GM18499 (cell line): ENCODE data around the gene APP.
A peak's percentile ranks its signal among the peaks of the same experiment; 100 is the strongest.
"Not testable (repeated sequence)": the region's sequence is repeated elsewhere in the genome, so short reads cannot be mapped to it uniquely, and the experiment has no call there.

Experiments used
- ATAC-seq: cut with Tn5 transposase; IDR thresholded peaks from one replicate; pipeline ENCODE4 v1.9.1; 2021; ENCODE audit warnings: moderate number of reproducible peaks; ENCODE audit not compliant: insufficient read depth, unreplicated experiment

Gene APP

DNA sequence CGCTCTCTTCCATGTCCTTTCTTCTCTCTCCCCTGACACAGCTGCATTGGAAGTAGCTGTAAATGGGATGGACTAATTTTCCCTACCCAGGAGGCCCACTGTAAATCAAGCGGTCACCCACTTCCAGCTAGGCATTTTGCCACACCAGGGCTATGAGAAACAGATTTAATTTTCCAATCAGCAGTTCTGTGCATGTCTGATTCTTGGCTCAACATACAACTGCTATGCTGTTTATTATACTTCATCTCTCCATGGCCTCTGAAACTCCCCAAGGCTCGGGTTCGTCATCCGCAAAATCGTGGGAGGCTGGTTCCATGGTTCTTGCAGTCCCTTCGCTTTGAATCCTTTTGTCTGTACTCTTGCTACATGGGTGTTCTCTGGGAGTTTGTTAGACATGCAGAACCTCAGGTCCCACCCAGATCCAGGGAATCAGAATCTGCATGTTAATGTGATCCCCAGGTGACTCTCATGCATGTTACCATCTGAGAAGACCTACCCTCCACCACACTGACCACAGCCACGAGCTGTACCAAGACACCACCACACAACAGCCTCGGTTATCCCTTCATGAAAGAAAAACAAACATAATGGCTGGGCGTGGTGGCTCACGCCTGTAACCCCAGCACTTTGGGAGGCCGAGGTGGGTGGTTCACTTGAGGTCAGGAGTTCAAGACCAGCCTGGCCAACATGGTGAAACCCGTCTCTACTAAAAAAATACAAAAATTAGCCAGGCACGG, 245.3 kb downstream of the APP start:
- no peak for ATAC-seq

DNA sequence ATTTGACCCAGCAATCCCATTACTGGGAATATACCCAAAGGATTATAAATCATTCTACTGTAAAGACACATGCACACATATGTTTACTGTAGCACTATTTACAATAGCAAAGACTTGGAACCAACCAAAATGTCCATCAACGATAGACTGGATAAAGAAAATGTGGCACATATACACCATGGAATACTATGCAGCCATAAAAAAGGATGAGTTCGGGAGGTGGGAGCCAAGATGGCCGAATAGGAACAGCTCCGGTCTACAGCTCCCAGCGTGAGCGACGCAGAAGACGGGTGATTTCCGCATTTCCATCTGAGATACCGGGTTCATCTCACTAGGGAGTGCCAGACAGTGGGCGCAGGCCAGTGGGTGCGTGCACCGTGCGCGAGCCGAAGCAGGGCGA, 252.4 kb downstream of the APP start:
- not testable (repeated sequence) for ATAC-seq

DNA sequence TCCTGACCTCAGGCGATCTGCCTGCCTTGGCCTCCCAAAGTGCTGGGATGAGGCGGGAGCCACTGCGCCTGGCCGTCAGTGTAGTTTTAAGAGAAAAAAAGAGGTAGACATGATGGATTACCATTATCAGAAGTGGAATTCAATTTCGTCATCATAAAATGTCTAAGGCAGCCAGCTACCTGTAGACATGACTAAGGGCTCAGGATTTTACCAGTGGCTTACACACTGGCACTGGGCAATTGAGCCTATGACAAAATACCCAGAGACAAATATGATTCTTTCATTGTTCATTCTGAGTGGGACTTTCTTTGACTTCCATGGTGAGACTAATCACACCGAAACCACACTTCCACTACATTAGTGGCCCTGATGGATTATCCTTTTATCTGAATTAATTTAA, 254.3 kb downstream of the APP start:
- ATAC-seq: no peak

DNA sequence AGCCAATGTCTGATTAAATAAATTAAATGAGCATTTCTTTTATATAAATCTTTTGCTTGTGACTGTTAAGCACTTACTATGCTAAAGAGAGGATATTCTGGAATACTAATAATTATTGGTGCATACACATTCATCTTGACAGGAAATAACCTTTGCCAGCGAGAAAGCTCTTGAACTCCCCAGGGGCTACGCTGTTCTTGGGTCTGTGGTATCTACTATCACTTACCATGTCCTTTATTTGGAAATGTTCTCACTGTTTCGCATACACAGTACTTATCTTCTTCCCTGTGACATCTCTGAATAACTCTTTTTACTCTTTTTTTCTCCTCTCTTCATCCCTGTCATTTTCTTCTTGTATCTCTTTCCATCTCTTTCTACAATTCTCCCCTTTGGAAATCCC, 257.1 kb downstream of the APP start:
- no peak for ATAC-seq

DNA sequence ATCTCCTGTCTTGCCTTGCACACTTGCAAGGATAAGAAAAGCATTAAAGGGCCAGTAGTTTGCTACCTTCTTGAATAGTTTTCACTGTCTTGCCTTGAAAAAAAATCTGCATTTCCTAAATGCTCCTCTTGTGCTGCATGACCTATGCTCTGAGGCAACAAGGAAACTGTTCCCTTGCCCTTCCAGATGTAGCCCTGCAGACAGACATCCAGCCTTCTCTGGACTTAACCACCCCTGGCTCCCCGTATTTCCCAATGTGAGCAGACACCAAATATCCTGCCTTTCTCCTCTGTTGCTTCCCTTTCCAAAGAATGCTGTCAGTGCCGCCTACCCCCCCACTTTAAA, 258.2 kb downstream of the APP start:
- ATAC-seq: no peak

DNA sequence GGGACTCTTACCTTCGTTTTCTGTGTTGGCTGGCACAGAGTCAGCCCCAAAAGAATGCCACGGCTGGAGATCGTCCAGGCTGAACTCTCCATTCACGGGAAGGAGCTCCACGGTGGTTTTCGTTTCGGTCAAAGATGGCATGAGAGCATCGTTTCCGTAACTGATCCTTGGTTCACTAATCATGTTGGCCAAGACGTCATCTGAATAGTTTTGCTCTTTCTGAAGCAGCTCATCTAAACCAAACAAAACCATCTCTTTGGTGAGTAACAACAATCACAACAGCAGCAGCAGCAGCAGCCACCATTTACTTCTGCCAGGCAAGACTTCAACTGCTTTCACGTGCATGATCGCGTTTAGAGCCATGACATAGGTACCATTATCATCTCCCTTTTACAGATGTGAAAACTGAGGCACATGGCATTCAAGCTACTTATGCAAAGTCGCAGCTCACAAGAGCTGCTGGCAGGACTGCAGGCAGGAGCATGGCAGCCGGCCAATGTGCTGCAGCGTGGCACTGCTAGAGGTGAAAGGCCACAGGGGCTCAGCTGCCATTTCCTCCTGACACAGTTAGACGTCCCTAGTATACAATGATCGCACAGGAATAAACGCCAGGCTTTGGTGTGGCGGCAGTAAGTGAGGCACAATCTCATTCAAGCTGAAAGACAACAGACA, 258.7 kb downstream of the APP start:
- no peak for ATAC-seq

DNA sequence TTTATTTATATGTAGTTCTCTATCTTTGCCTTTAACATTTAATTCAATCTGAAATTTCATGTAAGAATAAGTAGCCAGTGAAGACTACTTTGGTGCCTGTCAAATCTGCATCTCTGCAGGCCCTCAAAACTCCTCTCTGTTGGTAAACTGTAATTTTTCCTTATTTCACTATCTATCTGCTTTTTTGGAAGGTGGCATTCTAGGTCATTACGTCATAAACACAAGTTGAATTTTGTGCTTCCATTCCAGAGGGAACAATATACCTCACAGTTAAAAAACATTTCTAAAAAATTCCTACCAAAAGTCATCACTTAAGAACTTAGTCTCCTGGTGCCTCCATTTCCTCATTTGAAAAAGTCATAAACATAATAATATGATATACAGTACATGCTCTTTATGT, 259.8 kb downstream of the APP start:
- ATAC-seq: no peak

DNA sequence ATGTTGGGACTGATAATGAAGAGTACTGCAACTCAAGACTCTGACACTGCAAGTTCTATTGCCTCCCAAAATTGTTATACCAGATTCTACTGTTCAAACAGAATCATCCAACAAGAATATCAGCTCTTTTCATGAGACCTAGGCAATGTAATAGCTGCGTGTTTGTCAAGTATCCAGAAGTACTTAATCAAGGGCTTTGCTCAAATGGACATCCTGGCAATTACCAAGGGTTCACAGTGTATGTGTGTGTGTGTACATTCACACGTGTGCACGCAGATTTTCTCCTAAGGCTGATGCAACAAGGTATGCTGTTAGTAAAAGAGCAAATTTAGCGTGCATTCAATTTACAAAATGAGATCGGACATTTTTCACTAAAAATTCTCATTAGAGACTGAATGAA, 261.2 kb downstream of the APP start:
- ATAC-seq: no peak

DNA sequence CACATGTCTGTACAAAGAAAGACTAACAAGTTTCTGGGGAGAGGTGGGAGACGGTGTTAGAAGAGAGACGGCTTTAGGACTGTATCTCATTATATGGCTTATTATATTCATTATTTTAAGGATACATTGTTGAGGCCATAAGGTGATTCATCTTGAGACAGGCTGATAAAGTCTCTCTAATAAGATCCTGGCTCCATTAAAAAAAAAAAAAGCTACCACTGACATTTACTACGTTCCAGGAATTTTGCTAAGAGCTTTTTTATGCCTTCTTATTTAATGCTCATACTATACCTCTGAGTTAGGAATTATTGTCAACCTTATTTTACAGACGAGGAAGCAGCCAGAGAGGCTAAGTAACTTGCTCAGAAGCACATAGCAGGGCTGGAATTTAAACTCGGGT, 262.1 kb downstream of the APP start:
- ATAC-seq: no peak

DNA sequence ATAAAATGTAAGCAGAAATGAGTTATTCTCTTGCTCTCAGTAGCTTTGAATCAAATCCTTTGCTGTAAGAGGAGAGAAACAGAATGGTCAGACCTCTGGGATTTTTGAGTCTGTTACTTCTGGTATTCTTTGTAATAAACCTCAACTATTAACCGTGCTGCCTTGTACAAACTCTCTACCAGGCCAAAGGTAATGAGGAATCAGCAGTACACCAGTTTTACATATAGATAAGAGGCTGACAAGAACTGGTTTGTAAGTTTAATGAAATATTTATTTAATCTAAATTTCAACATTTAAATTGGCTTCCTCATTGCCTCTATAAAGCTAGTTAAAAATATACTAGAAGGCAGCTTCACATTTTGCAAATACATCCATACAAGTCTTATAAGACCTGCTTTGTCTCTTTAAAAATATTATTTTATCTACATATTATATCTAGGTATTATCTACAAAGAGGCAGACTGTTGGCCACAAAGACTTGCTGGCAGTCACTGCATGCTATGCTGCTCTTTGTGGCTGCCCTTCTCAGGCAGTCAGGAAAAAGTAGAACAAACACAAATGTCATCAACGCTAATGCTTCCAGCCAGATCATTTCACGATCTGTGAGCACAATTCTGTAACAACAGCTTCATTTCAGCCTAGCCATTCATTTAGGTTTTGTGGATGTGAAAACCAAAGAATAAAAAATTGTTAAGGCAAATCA, 262.8 kb downstream of the APP start:
- ATAC-seq: no peak

DNA sequence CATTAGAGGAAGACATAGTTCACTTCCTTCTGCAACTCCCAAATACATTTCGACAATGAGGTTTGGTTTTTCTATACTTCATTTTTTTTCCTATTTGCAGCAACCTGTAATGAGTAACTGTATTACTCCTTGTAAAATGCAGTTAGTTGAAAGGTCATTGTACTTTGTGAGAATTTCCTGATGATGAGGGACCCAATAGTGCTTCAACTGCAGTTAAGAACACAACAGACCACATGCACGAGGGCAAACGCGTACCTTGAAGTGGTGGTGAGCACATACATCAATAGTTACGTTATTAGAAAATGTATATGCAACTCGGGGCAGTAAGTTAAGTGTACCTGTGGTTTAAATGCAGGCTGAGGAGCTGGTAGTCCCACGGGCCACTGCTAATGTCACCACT, 264.0 kb downstream of the APP start:
- ATAC-seq: no peak

DNA sequence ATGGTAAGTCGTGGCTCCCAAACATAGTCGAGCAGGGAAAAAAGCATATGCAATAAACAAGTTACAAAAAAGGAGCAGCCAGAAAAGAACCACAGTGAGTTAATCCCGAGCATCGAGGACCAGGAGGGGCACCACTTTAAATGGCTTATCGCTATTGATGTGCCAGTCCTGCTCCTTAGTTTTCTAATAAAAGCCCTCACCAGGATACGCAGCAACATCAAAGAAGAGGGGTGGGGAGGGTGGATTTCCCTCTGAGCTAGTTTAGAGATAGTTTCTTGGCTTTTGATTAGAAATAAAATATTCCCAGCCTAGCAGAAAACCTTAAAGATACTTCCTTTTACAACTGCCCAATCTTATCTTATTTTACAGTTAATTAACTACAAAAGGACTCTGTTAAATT, 265.4 kb downstream of the APP start:
- ATAC-seq: no peak

DNA sequence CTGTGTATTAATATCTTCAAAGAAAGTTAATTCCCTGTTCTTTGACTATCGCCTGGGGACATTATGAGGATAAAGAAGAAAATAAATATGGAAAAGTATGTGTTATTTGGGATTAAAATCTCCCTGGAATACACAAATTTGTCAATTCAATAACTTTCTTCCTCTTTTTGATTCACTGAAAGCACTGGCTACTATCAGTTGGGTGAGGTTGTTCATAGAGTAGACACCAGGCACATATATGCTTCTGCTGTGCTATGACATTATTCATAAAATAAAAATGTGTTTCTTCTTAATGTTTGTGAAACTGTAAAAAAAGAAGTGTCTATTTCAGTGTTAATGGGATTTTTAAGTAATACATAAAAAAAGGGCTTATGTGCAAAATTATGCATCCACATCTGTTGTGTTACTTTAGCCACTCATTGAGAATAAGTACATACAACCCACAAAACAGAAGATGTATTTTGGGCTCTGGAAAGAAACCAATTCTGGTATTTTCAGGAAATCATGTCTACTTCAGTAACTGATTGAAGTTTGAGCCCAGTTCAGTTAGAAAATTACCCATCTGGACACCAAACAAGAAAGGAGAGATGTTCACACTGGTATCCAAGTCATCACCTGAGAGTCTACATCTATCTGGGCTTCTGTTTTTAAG, 266.4 kb downstream of the APP start:
- no peak for ATAC-seq

DNA sequence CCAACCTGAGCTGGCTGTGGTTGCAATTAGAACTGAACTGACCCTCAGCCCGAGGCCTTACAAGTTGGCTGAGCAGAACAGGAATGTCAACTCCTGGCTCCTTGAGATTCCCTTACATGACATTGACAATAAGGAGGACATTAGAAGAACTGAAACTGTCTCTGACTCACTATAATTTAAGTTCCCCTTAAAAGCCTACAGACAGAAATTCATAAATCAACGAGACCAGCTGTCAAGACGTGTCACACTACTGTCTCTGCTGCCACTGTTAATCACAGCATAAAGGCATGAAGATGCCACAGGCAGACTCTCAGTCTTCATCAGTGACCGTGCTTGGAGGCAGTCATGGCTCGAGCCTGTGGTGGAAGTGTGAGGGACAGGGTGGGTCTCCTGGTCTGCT, 267.0 kb downstream of the APP start:
- ATAC-seq: peak; percentile 75

DNA sequence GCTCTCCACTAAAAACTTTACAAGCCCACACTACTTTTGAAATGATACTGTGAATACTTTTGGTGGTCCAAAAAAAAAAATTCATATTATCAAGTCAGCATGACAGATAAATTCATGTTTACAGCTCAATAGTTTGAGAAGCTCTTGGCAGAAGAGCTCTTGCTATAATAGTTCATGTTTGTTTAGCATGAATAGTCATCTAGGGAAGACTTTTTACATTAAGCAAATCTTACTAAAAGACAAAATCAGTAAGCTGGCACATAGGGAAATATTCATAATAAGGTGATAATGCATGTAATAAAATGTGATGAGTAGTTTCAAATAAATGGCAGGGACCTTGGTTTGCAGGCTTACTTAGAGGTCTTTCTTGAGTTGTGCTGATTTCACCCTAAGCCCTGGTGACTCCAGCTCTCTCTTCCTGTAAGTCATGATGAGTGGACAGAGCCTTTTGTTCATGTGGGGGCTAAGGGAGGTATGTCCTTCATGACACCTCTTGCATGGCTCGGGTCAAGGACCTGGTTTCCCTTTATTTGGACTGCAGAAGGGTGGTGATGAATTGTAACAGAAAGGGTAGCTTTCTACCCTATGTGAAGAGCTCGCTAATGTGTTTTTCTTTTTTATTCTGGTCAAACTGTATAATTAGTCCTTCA, 269.1 kb downstream of the APP start:
- ATAC-seq: no peak

DNA sequence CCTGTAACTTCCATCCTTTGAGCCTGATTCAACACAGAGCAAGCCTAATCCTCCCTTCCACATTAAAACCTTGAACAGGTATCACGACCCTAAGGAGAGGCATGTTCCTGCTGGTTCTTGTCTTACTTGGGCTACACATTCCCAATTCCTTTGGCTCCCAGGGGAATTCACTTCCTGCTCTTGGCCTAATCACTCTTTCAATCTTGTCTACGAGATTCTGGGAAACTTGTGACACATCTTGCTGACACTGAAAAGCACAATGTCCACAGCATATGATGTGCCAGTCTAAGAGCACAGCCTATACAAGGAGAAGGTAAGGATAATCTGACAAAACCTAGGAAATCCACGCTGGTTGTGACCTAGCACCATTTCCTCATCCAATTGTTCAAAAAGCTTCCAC, 271.9 kb downstream of the APP start:
- no peak for ATAC-seq

DNA sequence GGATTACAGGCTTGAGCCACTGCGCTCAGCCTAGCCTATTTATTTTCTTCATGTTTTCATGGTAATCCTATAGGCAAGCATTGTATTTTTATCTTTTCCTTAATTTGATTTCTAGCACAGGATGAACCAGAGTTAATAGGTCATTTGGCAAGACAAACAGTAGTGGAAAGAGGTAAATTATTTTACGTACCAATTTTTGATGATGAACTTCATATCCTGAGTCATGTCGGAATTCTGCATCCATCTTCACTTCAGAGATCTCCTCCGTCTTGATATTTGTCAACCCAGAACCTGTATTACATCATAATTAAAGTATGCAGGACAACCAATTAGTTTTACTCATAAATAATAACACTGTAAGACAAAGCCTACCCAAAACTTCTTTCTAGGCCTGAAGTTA, 273.2 kb downstream of the APP start:
- no peak for ATAC-seq

DNA sequence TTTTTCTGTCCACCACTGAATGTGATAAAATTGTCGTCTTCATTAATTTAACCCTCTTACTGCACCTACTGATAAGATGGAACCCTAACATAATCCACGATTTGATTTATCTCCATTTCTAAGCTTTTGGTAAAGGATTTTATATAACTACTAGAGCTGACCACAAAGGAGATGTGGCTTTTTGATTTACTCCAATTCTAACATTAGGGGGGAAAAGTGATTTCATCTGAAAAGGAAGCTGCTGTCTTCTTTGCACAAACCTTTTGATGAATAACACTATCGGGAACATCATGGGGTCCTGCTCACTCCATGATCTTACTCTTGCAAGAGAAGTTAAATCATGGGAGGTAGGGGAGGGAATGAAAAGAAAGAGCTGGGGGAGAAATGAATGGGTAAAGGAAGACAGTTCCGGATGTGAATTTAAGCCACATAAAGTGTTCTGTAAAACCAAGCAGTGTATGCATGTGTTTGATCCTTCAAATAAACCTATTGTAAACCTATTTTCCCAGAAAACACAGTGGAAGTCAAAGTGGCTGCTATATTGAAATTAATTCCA, 274.0 kb downstream of the APP start:
- no peak for ATAC-seq

DNA sequence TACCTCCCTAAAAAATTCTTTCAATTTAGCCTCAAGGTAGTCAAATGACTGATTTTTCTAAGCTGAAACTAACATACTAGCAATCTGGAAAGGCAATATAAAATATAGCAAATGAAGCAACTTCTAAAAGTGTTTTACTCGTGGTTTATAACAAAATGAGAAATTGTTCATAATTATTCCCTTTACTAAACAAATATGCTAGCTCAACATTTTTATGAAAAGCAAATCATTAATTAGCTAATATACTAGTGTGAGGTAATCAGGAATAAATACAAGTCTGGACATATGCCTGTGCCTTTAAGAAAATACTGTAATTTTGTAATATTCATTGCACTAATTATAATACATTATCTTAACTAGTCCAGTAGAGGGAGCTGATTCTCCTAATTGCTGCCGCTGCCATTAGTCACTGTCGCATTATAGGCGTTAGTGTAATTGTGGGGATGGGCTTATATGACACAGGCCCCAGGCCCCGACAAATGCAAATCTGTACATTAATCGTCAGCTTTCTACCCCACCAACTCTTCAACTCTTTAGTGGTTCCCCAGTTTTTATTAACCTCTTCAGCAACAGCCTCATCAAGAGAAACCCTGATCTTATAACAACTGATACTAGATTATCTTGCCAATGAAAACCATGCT, 274.9 kb downstream of the APP start:
- peak; percentile 63 for ATAC-seq

DNA sequence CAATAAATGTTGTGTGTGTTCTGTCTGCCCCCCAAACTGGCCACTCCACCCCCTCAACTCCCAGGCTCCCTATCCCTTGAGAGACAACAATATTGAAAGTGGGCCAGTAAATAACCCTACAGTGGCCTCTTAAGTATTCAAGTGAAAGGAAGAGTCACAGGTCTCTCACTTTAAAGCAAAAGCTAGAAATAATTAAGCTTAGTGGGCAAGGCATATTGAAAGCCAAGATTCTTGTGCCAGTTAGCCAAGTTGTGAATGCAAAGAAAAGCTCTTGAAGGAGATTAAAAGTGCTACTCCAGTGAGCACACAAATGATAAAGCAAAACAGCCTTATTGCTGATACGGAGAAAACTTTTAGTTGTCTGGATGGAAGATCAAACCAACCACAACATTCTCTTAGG, 277.4 kb downstream of the APP start:
- ATAC-seq: no peak
